Heart left ventricle (tissue), 13 donors: ENCODE measurements around the gene EDEM1.

ENCODE experiments used
- POLR2A ChIP-seq, 2 donors: fragments of 450-650 bp; IDR thresholded peaks; one replicate each; pipeline ENCODE4 v1.6.1; 2017; ENCODE audit warnings: antibody characterized with exemption in 2 of 2, mild to moderate bottlenecking in 2 of 2, moderate library complexity in 2 of 2
- TF ChIP-seq, protein P1 (sequence below), 12 donors: fragments of 200-600 bp; sonication (generic) in 4 of 12; IDR thresholded peaks; one replicate each; pipeline versions ENCODE4 v1.5.0 to v1.8.0; 2018 to 2022; ENCODE audit warnings: antibody characterized with exemption in 12 of 12, mild to moderate bottlenecking in 5 of 12
- donor health status: ischemic (EF 13 %, LVEDD 7.1; RV severe dilation, severe dysfunction).
- donor health status: DM: no; HTN: yes; CAD: no.
- donor health status: DM: no; HTN: no; CAD: no.
- donor health status: ischemic (EF 25% LVEDD 6.9; RV normal size, moderate dysfunction).
- donor health status: ischemic (EF 25% LVEDD 5.7; RV mildly dilated, moderate dysfunction).
- donor health status: ischemic (EF 35%, LVEDD 5.7; RV mildly dilated, moderate dysfunction).
- donor health status: nonischemic (EF 11% LVEDD 7.7; RV severe dilation, severe dysfunction).
- donor health status: DM: yes; HTN: yes; CAD: no.
- donor health status: PGD.
- donor health status: ischemic (EF 29% LVEDD 5.4; RV normal size, mild dysfunction).
- donor health status: nonischemic (EF 23%, LVEDD 6.1; RV moderate dilation, normal function).

DNA sequence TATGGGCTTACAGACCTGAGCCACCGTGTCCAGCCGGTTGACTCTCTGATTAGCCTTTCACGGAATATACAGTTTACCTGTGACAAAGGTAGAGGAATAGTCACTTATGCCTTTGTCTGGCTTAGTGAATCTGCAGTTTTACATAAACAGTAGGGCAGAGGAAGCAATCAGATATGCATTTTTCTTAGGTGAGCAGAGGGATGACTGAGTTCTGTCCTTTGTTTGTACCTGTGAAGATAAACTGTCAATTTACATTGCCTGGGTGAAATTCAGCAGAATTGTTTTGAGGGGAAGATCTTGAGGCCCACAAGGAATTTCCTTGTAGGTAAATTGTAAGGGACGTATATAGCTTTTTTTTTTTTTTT, 10.8 kb downstream of the EDEM1 start:
- TF ChIP-seq, protein P1, sequence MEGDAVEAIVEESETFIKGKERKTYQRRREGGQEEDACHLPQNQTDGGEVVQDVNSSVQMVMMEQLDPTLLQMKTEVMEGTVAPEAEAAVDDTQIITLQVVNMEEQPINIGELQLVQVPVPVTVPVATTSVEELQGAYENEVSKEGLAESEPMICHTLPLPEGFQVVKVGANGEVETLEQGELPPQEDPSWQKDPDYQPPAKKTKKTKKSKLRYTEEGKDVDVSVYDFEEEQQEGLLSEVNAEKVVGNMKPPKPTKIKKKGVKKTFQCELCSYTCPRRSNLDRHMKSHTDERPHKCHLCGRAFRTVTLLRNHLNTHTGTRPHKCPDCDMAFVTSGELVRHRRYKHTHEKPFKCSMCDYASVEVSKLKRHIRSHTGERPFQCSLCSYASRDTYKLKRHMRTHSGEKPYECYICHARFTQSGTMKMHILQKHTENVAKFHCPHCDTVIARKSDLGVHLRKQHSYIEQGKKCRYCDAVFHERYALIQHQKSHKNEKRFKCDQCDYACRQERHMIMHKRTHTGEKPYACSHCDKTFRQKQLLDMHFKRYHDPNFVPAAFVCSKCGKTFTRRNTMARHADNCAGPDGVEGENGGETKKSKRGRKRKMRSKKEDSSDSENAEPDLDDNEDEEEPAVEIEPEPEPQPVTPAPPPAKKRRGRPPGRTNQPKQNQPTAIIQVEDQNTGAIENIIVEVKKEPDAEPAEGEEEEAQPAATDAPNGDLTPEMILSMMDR (IDR thresholded peaks at IDR 0.05) = no peak
- TF ChIP-seq POLR2A (IDR thresholded peaks at IDR 0.05) = no peak
